WTC11 (cell line): ENCODE data around the gene SPTLC3.

ENCODE experiments used
- CTCF ChIP-seq: fragments of 200-600 bp; IDR thresholded peaks from 2 replicates; pipeline ENCODE4 v1.8.0; 2022; ENCODE audit warnings: antibody characterized with exemption
- JUN ChIP-seq: sonication (generic); formaldehyde crosslinking; IDR thresholded peaks from 2 replicates; pipeline ENCODE4 v1.8.0; 2023; ENCODE audit warnings: mild to moderate bottlenecking, missing genetic modification reagents
- NFE2L1 ChIP-seq: sonication (generic); formaldehyde crosslinking; IDR thresholded peaks from 2 replicates; pipeline ENCODE4 v1.8.1; 2023; ENCODE audit warnings: missing genetic modification reagents
- RELA ChIP-seq: sonication (generic); formaldehyde crosslinking; IDR thresholded peaks from 2 replicates; pipeline ENCODE4 v1.8.1; 2022; ENCODE audit warnings: missing genetic modification reagents, mild to moderate bottlenecking, borderline replicate concordance
- ZNF423 ChIP-seq: fragments of 250-450 bp; sonication (Bioruptor Pico); IDR thresholded peaks from 2 replicates; pipeline ENCODE4 v2.1.2; 2022; ENCODE audit warnings: mild to moderate bottlenecking, moderate library complexity

- TF ChIP-seq CTCF (no peak), JUN (CRISPR knock-in tag) (no peak), ZNF423 (CRISPR knock-in tag) (no peak), NFE2L1 (no peak), RELA (CRISPR knock-in tag) (no peak)
Measured at GRCh38 chr20:12965870-12966251, 42.9 kb upstream of the SPTLC3 start.
